ENCODE measurements around the gene THYN1.

- no peak for TF ChIP-seq ZFP82 (CRISPR knock-in tag; IDR thresholded peaks at IDR 0.05; ENCODE audit: borderline replicate concordance)
- TF ChIP-seq REST (IDR thresholded peaks at IDR 0.05; ENCODE audit: borderline replicate concordance in 1 of 2, low read depth in 1 of 2, low read length in 2 of 2): no peak
- TF ChIP-seq NCOR1 (IDR thresholded peaks at IDR 0.05; ENCODE audit: borderline replicate concordance, low read length): no peak
- no peak for TF ChIP-seq POLR2A (IDR thresholded peaks at IDR 0.05; ENCODE audit: insufficient read depth in 1 of 2, low read depth in 2 of 2, low read length in 2 of 2)
- TF ChIP-seq ZZZ3 (CRISPR knock-in tag; IDR thresholded peaks at IDR 0.05; ENCODE audit: borderline replicate concordance): no peak
These were observed 23.4 kb upstream of the THYN1 start for GRCh38 chr11:134276396-134277182.
